ENCODE results near the gene HLA-A. TPM values are rescaled to one million over a fixed set of nuclear protein-coding genes. Genes with fewer than 3 reads are reported as not detected.

The HLA-A gene
- total and polyA plus RNA-seq, 7 donors: 279 to 2,938 (median 402) TPM

GRCh38 chr6:29990931-29991330 is 48.6 kb downstream of the HLA-A start:
- no peaks in the 10 kb centered on the region for H3K36me3 ChIP-seq
- TF ChIP-seq POLR2AphosphoS5 (IDR thresholded peaks at IDR 0.05): no peak
- no peak for TF ChIP-seq EP300 (IDR thresholded peaks at IDR 0.05)
- TF ChIP-seq POLR2A (IDR thresholded peaks at IDR 0.05): no peak
- no peak for TF ChIP-seq CTCF (IDR thresholded peaks at IDR 0.05)
- no peaks in the 10 kb centered on the region for H3K9me3 ChIP-seq
- no peaks in the 10 kb centered on the region for H3K4me1 ChIP-seq
- intact Hi-C loops (cut with DNase I): no loop called here
- no peak overlapping the region for H3K27ac ChIP-seq
- no peaks in the 10 kb centered on the region for H3K27me3 ChIP-seq
- no peak overlapping the region for H3K4me3 ChIP-seq
- DNase-seq: no peak

GRCh38 chr6:29992807-29993206 is 50.5 kb downstream of the HLA-A start:
- Histone ChIP-seq H3K36me3 (no peaks in the 10 kb centered on the region), H3K27me3 (no peaks in the 10 kb centered on the region), H3K9me3 (no peaks in the 10 kb centered on the region), H3K27ac (no peak overlapping the region), H3K4me1 (no peaks in the 10 kb centered on the region), H3K4me3 (no peak overlapping the region)
- 76 to 85% methylated on average over 2 of the region's 2 CpGs for WGBS, 2 donors
- no peak for DNase-seq
- no peak for TF ChIP-seq POLR2AphosphoS5 (IDR thresholded peaks at IDR 0.05)
- no peak for TF ChIP-seq CTCF (IDR thresholded peaks at IDR 0.05)
- no peak for TF ChIP-seq EP300 (IDR thresholded peaks at IDR 0.05)
- TF ChIP-seq POLR2A (IDR thresholded peaks at IDR 0.05): no peak
- intact Hi-C loops (cut with DNase I): no loop called here

- no peak for DNase-seq
- no peak overlapping the region for H3K4me3 ChIP-seq
- WGBS, 2 donors: 74 to 83% methylated on average over 5 of the region's 5 CpGs
- H3K27ac ChIP-seq: no peak overlapping the region
- no peaks in the 10 kb centered on the region for H3K27me3 ChIP-seq
- H3K4me1 ChIP-seq: no peaks in the 10 kb centered on the region
- no peaks in the 10 kb centered on the region for H3K36me3 ChIP-seq
- H3K9me3 ChIP-seq: no peaks in the 10 kb centered on the region
- intact Hi-C loops (cut with DNase I): no loop called here
- TF ChIP-seq EP300 (IDR thresholded peaks at IDR 0.05) (no peak), CTCF (IDR thresholded peaks at IDR 0.05) (no peak), POLR2AphosphoS5 (IDR thresholded peaks at IDR 0.05) (no peak), POLR2A (IDR thresholded peaks at IDR 0.05) (no peak)
Observed at GRCh38 chr6:29994826-29995225, 52.5 kb downstream of the HLA-A start.

GRCh38 chr6:29995340-29995777 is 53.0 kb downstream of the HLA-A start:
- no peaks in the 10 kb centered on the region for H3K36me3 ChIP-seq
- TF ChIP-seq EP300 (IDR thresholded peaks at IDR 0.05) (no peak), POLR2AphosphoS5 (IDR thresholded peaks at IDR 0.05) (no peak), CTCF (IDR thresholded peaks at IDR 0.05) (no peak), POLR2A (IDR thresholded peaks at IDR 0.05) (no peak)
- H3K4me3 ChIP-seq: no peak overlapping the region
- H3K4me1 ChIP-seq: no peaks in the 10 kb centered on the region
- intact Hi-C loops (cut with DNase I): no loop called here
- 61 to 64% methylated on average over 2 of the region's 2 CpGs for WGBS, 2 donors
- no peaks in the 10 kb centered on the region for H3K9me3 ChIP-seq
- no peaks in the 10 kb centered on the region for H3K27me3 ChIP-seq
- no peak overlapping the region for H3K27ac ChIP-seq
- DNase-seq: no peak

Small RNA genes within 50 kb of the gene (small RNA-seq; reads per million reads assigned to genes)
- 0 to 0.24 (median 0) reads per million in 3 donors for gene HLA-U

Other genes with a start within 250 kb of the HLA-A start
- 10 to 100 TPM; 33.4 to 74.2 (median 38.5) TPM for gene HLA-F, start 219.1 kb upstream of the HLA-A start, total RNA-seq
- 100 to 1,000 TPM in 1 of 3 donors, 10 to 100 TPM in 2; 43.2 to 504 (median 70.7) TPM for gene HLA-F, start 219.1 kb upstream of the HLA-A start, polyA plus RNA-seq
- gene HLA-G, start 114.7 kb upstream of the HLA-A start, total RNA-seq: not detected
- gene HLA-G, start 114.7 kb upstream of the HLA-A start, polyA plus RNA-seq: under 1 TPM in 1 of 3 donors, not detected in 2; 0.09 TPM
- 10 to 100 TPM; 11.1 to 29.3 (median 23.3) TPM for gene POLR1H, start 118.7 kb downstream of the HLA-A start, total RNA-seq
- 10 to 100 TPM; 33.3 to 70.3 (median 61.7) TPM for gene POLR1H, start 118.7 kb downstream of the HLA-A start, polyA plus RNA-seq
- gene PPP1R11, start 124.7 kb downstream of the HLA-A start, total RNA-seq: 10 to 100 TPM; 36.8 to 45.7 (median 42.2) TPM
- 100 to 1,000 TPM in 2 of 3 donors, 10 to 100 TPM in 1; 89.8 to 144 (median 107) TPM for gene PPP1R11, start 124.7 kb downstream of the HLA-A start, polyA plus RNA-seq
- gene RNF39, start 133.2 kb downstream of the HLA-A start, total RNA-seq: not detected
- 1 to 10 TPM in 1 of 3 donors, under 1 TPM in 2; 0.44 to 2.3 (median 0.60) TPM for gene RNF39, start 133.2 kb downstream of the HLA-A start, polyA plus RNA-seq
- gene TRIM31, start 170.6 kb downstream of the HLA-A start, total RNA-seq: 1 to 10 TPM in 1 of 4 donors, under 1 TPM in 1, not detected in 2; 0.36 to 2.2 TPM
- 100 to 1,000 TPM in 2 of 3 donors, 10 to 100 TPM in 1; 92.2 to 133 (median 118) TPM for gene TRIM31, start 170.6 kb downstream of the HLA-A start, polyA plus RNA-seq
- gene TRIM40, start 193.6 kb downstream of the HLA-A start, total RNA-seq: not detected
- gene TRIM40, start 193.6 kb downstream of the HLA-A start, polyA plus RNA-seq: 10 to 100 TPM in 2 of 3 donors, 1 to 10 TPM in 1; 6.6 to 23.8 (median 18.9) TPM
- under 1 TPM in 1 of 4 donors, not detected in 3; 0.36 TPM for gene TRIM10, start 218.7 kb downstream of the HLA-A start, total RNA-seq
- 1 to 10 TPM; 2.7 to 4.8 (median 3.5) TPM for gene TRIM10, start 218.7 kb downstream of the HLA-A start, polyA plus RNA-seq
- gene TRIM15, start 221.0 kb downstream of the HLA-A start, total RNA-seq: under 1 TPM in 2 of 4 donors, not detected in 2; 0.28 to 0.36 TPM
- gene TRIM15, start 221.0 kb downstream of the HLA-A start, polyA plus RNA-seq: 10 to 100 TPM; 38.4 to 52.0 (median 46.0) TPM

All from sigmoid colon (tissue), 7 donors.